Prostate gland (tissue), 2 donors: ENCODE measurements around the gene SLC7A4. TPM values are rescaled to one million over a fixed set of nuclear protein-coding genes. Genes with fewer than 3 reads are reported as not detected.

Experiments
- DNase-seq: peaks from one replicate; pipeline ENCODE4 v3.0.0-alpha.2; 2019; ENCODE audit warnings: low spot score
- H3K27ac ChIP-seq, 2 donors: fragments of 200-600 bp; sonication (generic); 2 replicates each; pipeline ENCODE4 v1.5.1; 2017 to 2019
- H3K27me3 ChIP-seq: fragments of 200-600 bp; sonication (generic); replicated peaks from 2 replicates; pipeline ENCODE4 v1.5.1; 2019; ENCODE audit not compliant: insufficient read depth
- H3K36me3 ChIP-seq, 2 donors: fragments of 200-600 bp; sonication (generic); 1 replicate in 1 of 2; 2 replicates in 1 of 2; pipeline versions ENCODE4 v1.5.1 to v1.8.1; 2017 to 2019
- H3K4me1 ChIP-seq: fragments of 200-600 bp; sonication (generic); replicated peaks from 2 replicates; pipeline ENCODE4 v1.5.1; 2019
- H3K4me3 ChIP-seq, 2 donors: fragments of 200-600 bp; sonication (generic); 2 replicates each; pipeline ENCODE4 v1.5.1; 2017 to 2019
- H3K9me3 ChIP-seq: fragments of 200-600 bp; sonication (generic); 2 replicates; pipeline ENCODE4 v1.5.1; 2017
- CTCF ChIP-seq, 4 experiments: fragments of 200-600 bp in 2 of 4; fragments of 450-650 bp in 2 of 4; sonication (generic) in 2 of 4; IDR thresholded peaks; 1 replicate in 3 of 4; 2 replicates in 1 of 4; pipeline ENCODE4 v1.5.1; 2016 to 2019; ENCODE audit warnings: antibody characterized with exemption in 4 of 4, mild to moderate bottlenecking in 2 of 4, moderate library complexity in 2 of 4
- POLR2A ChIP-seq: fragments of 450-650 bp; IDR thresholded peaks from one replicate; pipeline ENCODE4 v1.6.1; 2016; ENCODE audit warnings: antibody characterized with exemption, mild to moderate bottlenecking
- POLR2AphosphoS5 ChIP-seq: sonication (generic); formaldehyde crosslinking; IDR thresholded peaks from one replicate; pipeline ENCODE4 v1.6.1; 2017; ENCODE audit warnings: antibody characterized with exemption
- WGBS: methylation state at CpG from one replicate; pipeline ENCODE4 v1.1.5; 2018; 5-methylcytosine and 5-hydroxymethylcytosine counted together
- intact Hi-C: fragments of 100-400 bp; cut with DNase I; formaldehyde crosslinking; loops from one replicate; pipeline ENCODE4 v1.14.2; 2022
- total RNA-seq, 2 donors: library from RNA; depleted of rRNA; stranded (reverse); fragments of >200 nt; gene quantifications; one replicate each; pipeline ENCODE4 v1.1.0, GENCODE V29; 2016

SLC7A4 gene
- total RNA-seq, 2 donors from 2014 or later, result 13.0 to 53.9 TPM

- no peaks in the 10 kb centered on the region for H3K27me3 ChIP-seq
- intact Hi-C loops, result no loop called here
- H3K36me3 ChIP-seq, result peaks cover 0 to 11% of the 10 kb centered on the region in 2 donors
- no peak overlapping the region for H3K27ac ChIP-seq
- no peaks in the 10 kb centered on the region for H3K4me1 ChIP-seq
- H3K9me3 ChIP-seq, result no peaks in the 10 kb centered on the region
- TF ChIP-seq CTCF (IDR thresholded peaks at IDR 0.05) (no peak), POLR2AphosphoS5 (no peak), POLR2A (no peak)
- WGBS, result 87% methylated on average over 15 of the region's 16 CpGs
- no peak overlapping the region for H3K4me3 ChIP-seq
- DNase-seq, result no peak
These were observed 43.6 kb downstream of the SLC7A4 start for GRCh38 chr22:20988573-20989322.

GRCh38 chr22:20987375-20987774 is 45.0 kb downstream of the SLC7A4 start:
- Histone ChIP-seq H3K4me1 (peaks cover 5% of the 10 kb centered on the region), H3K36me3 (peaks cover 0 to 7% of the 10 kb centered on the region in 2 donors), H3K9me3 (no peaks in the 10 kb centered on the region), H3K4me3 (no peak overlapping the region), H3K27ac (no peak overlapping the region), H3K27me3 (no peaks in the 10 kb centered on the region)
- intact Hi-C loops, result no loop called here
- WGBS, result 87% methylated on average over 14 of the region's 14 CpGs
- no peak for TF ChIP-seq CTCF (IDR thresholded peaks at IDR 0.05)
- DNase-seq, result no peak

- Histone ChIP-seq H3K36me3 (no peaks in the 10 kb centered on the region), H3K27ac (no peak overlapping the region), H3K4me3 (no peak overlapping the region), H3K9me3 (no peaks in the 10 kb centered on the region), H3K27me3 (no peaks in the 10 kb centered on the region), H3K4me1 (peaks cover 8% of the 10 kb centered on the region)
- WGBS, result 95% methylated on average over 1 of the region's 1 CpG
- intact Hi-C loops, result no loop called here
- DNase-seq, result no peak
- no peak for TF ChIP-seq POLR2AphosphoS5
- no peak for TF ChIP-seq POLR2A
- TF ChIP-seq CTCF (IDR thresholded peaks at IDR 0.05), result no peak
These were observed 46.0 kb downstream of the SLC7A4 start for GRCh38 chr22:20986365-20986764.

GRCh38 chr22:20985720-20986119 is 46.6 kb downstream of the SLC7A4 start:
- H3K27me3 ChIP-seq, result no peaks in the 10 kb centered on the region
- TF ChIP-seq POLR2AphosphoS5, result no peak
- TF ChIP-seq CTCF (IDR thresholded peaks at IDR 0.05), result no peak
- TF ChIP-seq POLR2A, result no peak
- WGBS, result 94% methylated on average over 7 of the region's 7 CpGs
- H3K4me3 ChIP-seq, result no peak overlapping the region
- no peaks in the 10 kb centered on the region for H3K9me3 ChIP-seq
- intact Hi-C loops, result no loop called here
- H3K27ac ChIP-seq, result no peak overlapping the region
- H3K4me1 ChIP-seq, result peaks cover 13% of the 10 kb centered on the region
- DNase-seq, result no peak
- no peaks in the 10 kb centered on the region for H3K36me3 ChIP-seq
